Psoas muscle (tissue), 8 donors: Measurements from ENCODE around the gene LSM14A. TPM values are rescaled to one million over a fixed set of nuclear protein-coding genes. Genes with fewer than 3 reads are reported as not detected.
"Not testable (repeated sequence)": the region's sequence is repeated elsewhere in the genome, so short reads cannot be mapped to it uniquely, and the experiment has no call there.

ENCODE experiments used
- ATAC-seq, 4 donors: fragments of 200-7000 bp; cut with Tn5 transposase; one replicate each; pipeline ENCODE4 v1.9.1; 2020; ENCODE audit warnings: moderate library complexity in 3 of 4, mild to moderate bottlenecking in 2 of 4
- DNase-seq, 2 donors: peaks; one replicate each; pipeline ENCODE4 v3.0.0-alpha.2; 2020
- H3K27ac ChIP-seq: fragments of 200-600 bp; one replicate; pipeline ENCODE4 v1.8.0; 2022
- H3K27me3 ChIP-seq, 3 donors: fragments of 200-600 bp in 1 of 3; one replicate each; pipeline versions ENCODE4 v1.6.1 to v1.8.0; 2013 to 2022; ENCODE audit warnings: low read length in 2 of 3, mild to moderate bottlenecking in 2 of 3, moderate library complexity in 1 of 3; ENCODE audit not compliant: insufficient read depth in 3 of 3
- H3K36me3 ChIP-seq, 2 donors: fragments of 200-600 bp in 1 of 2; one replicate each; pipeline versions ENCODE4 v1.6.1 to v1.8.0; 2013 to 2022; ENCODE audit warnings: low read depth in 1 of 2, mild to moderate bottlenecking in 1 of 2, moderate library complexity in 1 of 2; ENCODE audit not compliant: insufficient read depth in 1 of 2
- H3K4me1 ChIP-seq: fragments of 200-600 bp; one replicate; pipeline ENCODE4 v1.8.0; 2022
- H3K4me3 ChIP-seq: fragments of 200-600 bp; one replicate; pipeline ENCODE4 v1.8.0; 2022; ENCODE audit warnings: mild to moderate bottlenecking
- H3K9me3 ChIP-seq: fragments of 200-600 bp; one replicate; pipeline ENCODE4 v1.8.0; 2022
- CTCF ChIP-seq: fragments of 200-600 bp; IDR thresholded peaks from one replicate; pipeline ENCODE4 v1.8.0; 2022; ENCODE audit warnings: antibody characterized with exemption
- WGBS, 3 donors: extraction: QIAGEN DNeasy Blood & Tissue Kit; methylation state at CpG; one replicate each; pipeline versions ENCODE4 v1.1.6 to v1.1.7; 2013; 5-methylcytosine and 5-hydroxymethylcytosine counted together
- intact Hi-C, 2 donors: fragments of 100-400 bp; cut with DNase I; formaldehyde crosslinking; loops; one replicate each; pipeline versions ENCODE4 v1.11.0 to v1.14.2; 2022
- polyA plus RNA-seq, 3 donors: library from polyadenylated mRNA; stranded (reverse); fragments of 200-250 nt; gene quantifications; one replicate each; pipeline ENCODE4 v1.2.3, GENCODE V29; 2013
- total RNA-seq, 4 donors: library from RNA; stranded (reverse); fragmentation: NEBNext Ultra II Directional in 2 of 4; extraction: Animal tissue kit (Norgen Biotek cat#: 25700) in 2 of 4; gene quantifications; one replicate each; pipeline versions ENCODE4 v1.2.1 to v1.2.4, GENCODE V29; 2021 to 2023
- donor health status: healthy with polysubstance abuse.
- donor health status: DM: no; HTN: no; CAD: no; lungs with moderate emphysema.
- donor health status: Bipolar disorder and iron deficiency.
- donor health status: healthy.
- donor health status: DM: yes; HTN: yes; CAD: no.
- donor health status: DM: no; HTN: no; CAD: no.
- donor health status: DM: no; HTN: no; CAD: no.
- donor health status: DM: yes; HTN: yes; CAD: no.

LSM14A gene
- total and polyA plus RNA-seq, 7 donors, result 65.0 to 155 (median 87.5) TPM

- intact Hi-C loops, result no loop called here
These were observed 43.6 kb upstream of the LSM14A start for GRCh38 chr19:34128558-34129250.

GRCh38 chr19:34131100-34131499 lies 41.2 kb upstream of the LSM14A start:
- intact Hi-C loops, result no loop called here
- Histone ChIP-seq H3K4me1 (peaks cover 4% of the 10 kb centered on the region), H3K27ac (no peak overlapping the region), H3K36me3 (no peaks in the 10 kb centered on the region), H3K27me3 (no peaks in the 10 kb centered on the region), H3K9me3 (no peaks in the 10 kb centered on the region), H3K4me3 (no peak overlapping the region)
- ATAC-seq (no peak), DNase-seq (no peak)
- no peak for TF ChIP-seq CTCF

More at GRCh38 chr19:34128558-34129250, 43.6 kb upstream of the LSM14A start:
- no peaks in the 10 kb centered on the region for H3K27me3 ChIP-seq
- DNase-seq, result no peak
- H3K27ac ChIP-seq, result no peak overlapping the region
- H3K9me3 ChIP-seq, result no peaks in the 10 kb centered on the region
- ATAC-seq, result no peak
- no peak for TF ChIP-seq CTCF
- H3K36me3 ChIP-seq, result no peaks in the 10 kb centered on the region
- WGBS, 3 donors, result 58 to 67% (median 65%) methylated on average over 6 of the region's 6 CpGs
- no peaks in the 10 kb centered on the region for H3K4me1 ChIP-seq
- H3K4me3 ChIP-seq, result no peak overlapping the region

- H3K36me3 ChIP-seq, H3K9me3 ChIP-seq, H3K4me1 ChIP-seq, ATAC-seq, H3K4me3 ChIP-seq, H3K27ac ChIP-seq, intact Hi-C loops, DNase-seq, H3K27me3 ChIP-seq: not testable (repeated sequence)
- 91 to 99% (median 96%) methylated on average over 8 to 20 of the region's 24 CpGs for WGBS, 3 donors
These were observed 40.2 kb upstream of the LSM14A start for GRCh38 chr19:34132145-34132544.

GRCh38 chr19:34132706-34133105 lies 39.6 kb upstream of the LSM14A start:
- H3K27ac ChIP-seq, H3K27me3 ChIP-seq, DNase-seq, ATAC-seq, H3K4me1 ChIP-seq, H3K9me3 ChIP-seq, H3K36me3 ChIP-seq, H3K4me3 ChIP-seq, intact Hi-C loops: not testable (repeated sequence)
- 64 to 86% methylated on average over 4 to 27 of the region's 32 CpGs; no CpG with 5 or more reads in 1 of the 3 donors for WGBS, 3 donors

GRCh38 chr19:34134190-34135053 lies 37.9 kb upstream of the LSM14A start:
- Histone ChIP-seq H3K36me3 (no peaks in the 10 kb centered on the region), H3K9me3 (no peaks in the 10 kb centered on the region), H3K27me3 (no peaks in the 10 kb centered on the region), H3K4me1 (peaks cover 4% of the 10 kb centered on the region), H3K4me3 (peak overlapping the region; percentile 83), H3K27ac (peak overlapping the region; percentile 84)
- TF ChIP-seq CTCF, result no peak
- DNase-seq (peak; percentile 88 to 92), ATAC-seq (peak; percentile 96 to 98 (median 96))
- WGBS, 3 donors, result 0 to 1% (median 1%) methylated on average over 42 to 63 of the region's 63 CpGs
- intact Hi-C loops, result no loop called here
